ENCODE data around the gene TRAPPC14.
A peak's percentile ranks its signal among the peaks of the same experiment; 100 is the strongest.

DNA sequence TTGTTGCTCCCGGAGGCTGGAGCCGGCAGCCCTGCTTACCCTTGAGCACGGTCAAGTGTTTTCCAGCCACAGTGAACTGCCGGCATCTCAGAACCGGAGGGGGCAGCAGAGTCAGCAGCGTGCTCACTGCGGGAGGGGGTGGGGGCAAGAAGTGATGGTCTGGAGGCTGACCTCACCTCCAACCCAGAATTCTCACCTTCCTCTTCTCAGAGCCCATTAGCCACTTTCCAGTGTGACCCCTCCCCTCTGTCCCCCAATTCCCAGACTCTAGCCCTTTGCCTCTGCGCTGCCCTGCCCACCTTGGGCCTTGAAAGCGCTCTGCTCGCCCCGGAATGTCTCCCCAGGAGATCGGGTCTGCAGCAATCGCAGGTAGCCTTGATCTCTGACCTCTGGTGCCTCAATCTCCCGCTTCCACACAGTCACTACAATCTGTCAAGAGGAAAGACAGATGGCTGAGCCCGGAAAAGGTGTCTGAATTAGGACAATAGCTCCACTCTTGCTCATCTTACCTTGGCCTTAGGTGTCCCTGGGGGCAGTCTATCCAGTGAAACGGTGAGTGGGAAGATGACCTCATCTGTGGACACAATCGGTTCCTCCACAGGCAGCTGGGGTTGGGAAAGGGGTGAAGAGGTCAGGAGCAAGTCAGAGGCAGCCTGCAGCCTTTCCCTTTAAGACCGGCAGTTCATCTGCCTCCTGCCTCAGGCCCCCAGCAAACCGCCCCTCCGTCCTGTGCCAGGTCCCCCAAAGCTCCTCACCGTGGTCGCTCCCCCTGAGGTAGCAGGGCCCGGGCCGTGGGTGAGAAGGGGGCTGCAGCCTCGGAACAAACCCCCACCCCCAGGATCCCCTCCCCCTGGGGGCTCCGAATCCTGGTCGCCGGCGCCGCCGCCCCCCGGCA lies 942 bp downstream of the TRAPPC14 start:
- TF ChIP-seq ZBTB21 (tag by site-specific recombination; IDR thresholded peaks at IDR 0.05) (no peak), ZNF777 (tag by site-specific recombination; IDR thresholded peaks at IDR 0.05; ENCODE audit: borderline replicate concordance) (no peak), GFI1B (tag by site-specific recombination; IDR thresholded peaks at IDR 0.05) (no peak)
- TF ChIP-seq, protein P1, sequence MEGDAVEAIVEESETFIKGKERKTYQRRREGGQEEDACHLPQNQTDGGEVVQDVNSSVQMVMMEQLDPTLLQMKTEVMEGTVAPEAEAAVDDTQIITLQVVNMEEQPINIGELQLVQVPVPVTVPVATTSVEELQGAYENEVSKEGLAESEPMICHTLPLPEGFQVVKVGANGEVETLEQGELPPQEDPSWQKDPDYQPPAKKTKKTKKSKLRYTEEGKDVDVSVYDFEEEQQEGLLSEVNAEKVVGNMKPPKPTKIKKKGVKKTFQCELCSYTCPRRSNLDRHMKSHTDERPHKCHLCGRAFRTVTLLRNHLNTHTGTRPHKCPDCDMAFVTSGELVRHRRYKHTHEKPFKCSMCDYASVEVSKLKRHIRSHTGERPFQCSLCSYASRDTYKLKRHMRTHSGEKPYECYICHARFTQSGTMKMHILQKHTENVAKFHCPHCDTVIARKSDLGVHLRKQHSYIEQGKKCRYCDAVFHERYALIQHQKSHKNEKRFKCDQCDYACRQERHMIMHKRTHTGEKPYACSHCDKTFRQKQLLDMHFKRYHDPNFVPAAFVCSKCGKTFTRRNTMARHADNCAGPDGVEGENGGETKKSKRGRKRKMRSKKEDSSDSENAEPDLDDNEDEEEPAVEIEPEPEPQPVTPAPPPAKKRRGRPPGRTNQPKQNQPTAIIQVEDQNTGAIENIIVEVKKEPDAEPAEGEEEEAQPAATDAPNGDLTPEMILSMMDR (tag by site-specific recombination; IDR thresholded peaks at IDR 0.05): peak; percentile 74

Data from HEK293 (cell line).